Right lobe of liver (tissue), 4 donors: ENCODE measurements around the gene ZNF490.

Source experiments
- POLR2A ChIP-seq: fragments of 450-650 bp; IDR thresholded peaks from one replicate; pipeline ENCODE4 v1.6.1; 2017; ENCODE audit warnings: antibody characterized with exemption, mild to moderate bottlenecking
- TF ChIP-seq, protein P1 (sequence below), 4 donors: fragments of 200-600 bp in 3 of 4; fragments of 450-650 bp in 1 of 4; IDR thresholded peaks; one replicate each; pipeline versions ENCODE4 v1.5.1 to v1.8.0; 2016 to 2022; ENCODE audit warnings: antibody characterized with exemption in 4 of 4, mild to moderate bottlenecking in 2 of 4
- donor health status: DM: no; HTN: no; CAD: no.
- donor health status: DM: no; HTN: no; CAD: no.
- donor health status: DM: no; HTN: yes; CAD: no.

DNA sequence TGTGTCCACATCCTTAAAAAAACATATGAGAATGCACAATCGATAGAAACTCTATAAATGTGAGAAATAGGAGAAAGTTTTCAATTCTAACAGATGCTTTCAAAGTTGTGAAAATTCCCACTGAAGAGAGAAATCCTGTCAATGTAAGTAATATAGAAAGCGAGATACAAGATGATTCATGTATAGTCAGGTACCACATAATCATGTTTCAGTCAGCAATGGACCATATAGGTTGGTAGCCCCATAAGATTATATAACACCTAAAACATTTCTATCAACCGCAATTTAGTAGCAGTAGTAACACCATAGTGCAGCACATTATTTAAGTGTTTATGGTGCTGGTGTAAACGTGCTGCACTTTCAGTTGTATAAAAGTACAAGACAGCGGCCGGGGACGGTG, 18.6 kb upstream of the ZNF490 start:
- TF ChIP-seq, protein P1, sequence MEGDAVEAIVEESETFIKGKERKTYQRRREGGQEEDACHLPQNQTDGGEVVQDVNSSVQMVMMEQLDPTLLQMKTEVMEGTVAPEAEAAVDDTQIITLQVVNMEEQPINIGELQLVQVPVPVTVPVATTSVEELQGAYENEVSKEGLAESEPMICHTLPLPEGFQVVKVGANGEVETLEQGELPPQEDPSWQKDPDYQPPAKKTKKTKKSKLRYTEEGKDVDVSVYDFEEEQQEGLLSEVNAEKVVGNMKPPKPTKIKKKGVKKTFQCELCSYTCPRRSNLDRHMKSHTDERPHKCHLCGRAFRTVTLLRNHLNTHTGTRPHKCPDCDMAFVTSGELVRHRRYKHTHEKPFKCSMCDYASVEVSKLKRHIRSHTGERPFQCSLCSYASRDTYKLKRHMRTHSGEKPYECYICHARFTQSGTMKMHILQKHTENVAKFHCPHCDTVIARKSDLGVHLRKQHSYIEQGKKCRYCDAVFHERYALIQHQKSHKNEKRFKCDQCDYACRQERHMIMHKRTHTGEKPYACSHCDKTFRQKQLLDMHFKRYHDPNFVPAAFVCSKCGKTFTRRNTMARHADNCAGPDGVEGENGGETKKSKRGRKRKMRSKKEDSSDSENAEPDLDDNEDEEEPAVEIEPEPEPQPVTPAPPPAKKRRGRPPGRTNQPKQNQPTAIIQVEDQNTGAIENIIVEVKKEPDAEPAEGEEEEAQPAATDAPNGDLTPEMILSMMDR (IDR thresholded peaks at IDR 0.05), result no peak
- TF ChIP-seq POLR2A, result no peak
